Urinary bladder (tissue), 4 donors: ENCODE data around the gene CCDC149. TPM values are rescaled to one million over a fixed set of nuclear protein-coding genes. Genes with fewer than 3 reads are reported as not detected.

ENCODE experiments used
- DNase-seq: peaks from one replicate; pipeline ENCODE4 v3.0.0-alpha.2; 2015; ENCODE audit errors: extremely low spot score
- H3K27ac ChIP-seq: one replicate; pipeline ENCODE4 v1.5.1; 2013; ENCODE audit warnings: low read depth, mild to moderate bottlenecking, moderate library complexity
- H3K36me3 ChIP-seq: one replicate; pipeline ENCODE4 v1.6.1; 2013; ENCODE audit warnings: mild to moderate bottlenecking, moderate library complexity; ENCODE audit not compliant: insufficient read depth
- H3K4me1 ChIP-seq: one replicate; pipeline ENCODE4 v1.6.1; 2013; ENCODE audit warnings: mild to moderate bottlenecking, moderate library complexity; ENCODE audit not compliant: insufficient read depth
- H3K4me3 ChIP-seq: one replicate; pipeline ENCODE4 v1.5.1; 2013; ENCODE audit warnings: low read depth, low read length
- WGBS: extraction: QIAGEN DNeasy Blood & Tissue Kit; methylation state at CpG from one replicate; pipeline ENCODE4 v1.1.7; 2013; 5-methylcytosine and 5-hydroxymethylcytosine counted together
- polyA plus RNA-seq: library from polyadenylated mRNA; stranded (reverse); fragments of 200-250 nt; gene quantifications from one replicate; pipeline ENCODE4 v1.2.3, GENCODE V29; 2013
- total RNA-seq: library from RNA; depleted of rRNA; stranded (reverse); fragments of >200 nt; gene quantifications from one replicate; pipeline ENCODE4 v1.2.3, GENCODE V29; 2014
- donor health status: healthy with polysubstance abuse.
- donor health status: healthy.

CCDC149 gene
- total and polyA plus RNA-seq, 2 donors, result 10.1 to 17.4 TPM

DNA sequence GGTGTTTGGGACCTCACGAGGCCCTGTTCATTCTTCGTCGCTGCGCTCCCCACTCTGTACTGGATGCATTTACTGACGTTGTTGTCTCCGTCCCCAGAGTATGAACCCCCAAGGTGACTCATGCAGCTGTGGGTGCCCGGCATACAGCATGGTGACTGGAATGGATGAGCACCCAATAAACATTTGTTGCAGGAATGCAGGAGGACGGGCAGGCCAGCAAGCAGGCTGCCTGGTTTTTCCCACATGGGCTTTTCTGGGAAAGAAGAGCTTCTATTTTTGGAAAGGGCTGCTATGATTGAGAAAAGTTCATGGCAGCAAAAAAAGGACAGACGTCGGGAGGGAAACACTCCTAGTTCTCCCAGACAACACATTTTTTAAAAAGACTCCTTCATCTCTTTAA lies 118.4 kb downstream of the CCDC149 start:
- Histone ChIP-seq H3K4me3 (no peak overlapping the region), H3K27ac (no peak overlapping the region), H3K4me1 (no peaks in the 10 kb centered on the region), H3K36me3 (no peaks in the 10 kb centered on the region)
- no peak for DNase-seq
- WGBS, result 35% methylated on average over 10 of the region's 10 CpGs

DNA sequence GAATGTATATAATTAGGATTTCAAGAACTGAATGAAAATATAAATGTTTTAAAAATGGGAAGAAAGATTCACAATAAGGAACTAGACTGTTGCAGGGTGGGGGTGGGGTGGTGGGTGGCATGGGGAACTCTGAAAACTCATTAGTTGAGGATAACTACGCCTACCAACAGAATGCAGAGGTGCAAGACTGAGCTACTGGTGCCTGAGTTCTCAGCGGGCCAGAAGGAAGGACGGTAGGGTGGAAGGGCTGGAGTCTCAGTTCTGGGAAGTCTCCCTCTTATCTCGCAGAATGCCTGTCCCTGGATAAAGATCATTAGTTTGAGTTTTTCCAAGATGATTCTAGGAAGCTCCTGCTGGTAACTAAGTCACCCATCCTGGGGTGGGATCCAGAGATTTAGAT lies 118.8 kb downstream of the CCDC149 start:
- Histone ChIP-seq H3K36me3 (no peaks in the 10 kb centered on the region), H3K27ac (no peak overlapping the region), H3K4me1 (no peaks in the 10 kb centered on the region), H3K4me3 (no peak overlapping the region)
- DNase-seq, result no peak
- WGBS, result 57% methylated on average over 4 of the region's 4 CpGs

- DNase-seq, result no peak
- Histone ChIP-seq H3K27ac (no peak overlapping the region), H3K36me3 (no peaks in the 10 kb centered on the region), H3K4me3 (no peak overlapping the region), H3K4me1 (no peaks in the 10 kb centered on the region)
- WGBS, result 86% methylated on average over 8 of the region's 8 CpGs
Observed at GRCh38 chr4:24793219-24794005, 119.4 kb downstream of the CCDC149 start.

DNA sequence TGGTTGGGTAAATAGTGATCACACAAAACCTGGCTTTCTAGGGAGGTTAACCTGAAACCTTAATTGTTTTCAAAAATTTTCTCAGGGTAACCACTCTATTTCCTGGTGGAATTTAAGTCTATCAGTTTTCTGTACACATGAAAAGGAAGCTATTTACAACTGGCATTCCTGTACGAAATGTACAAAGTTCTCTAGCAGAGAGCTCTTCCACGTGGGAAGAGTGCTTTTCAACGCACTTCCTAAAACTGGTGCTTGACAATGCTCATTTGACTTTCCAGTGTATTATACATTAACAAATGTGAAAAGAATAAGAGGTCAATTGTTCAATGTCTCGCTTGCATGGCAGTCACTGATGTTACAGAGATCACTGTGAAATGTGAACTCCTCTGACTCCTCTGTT lies 120.3 kb downstream of the CCDC149 start:
- no peaks in the 10 kb centered on the region for H3K4me1 ChIP-seq
- no peak overlapping the region for H3K4me3 ChIP-seq
- H3K27ac ChIP-seq, result no peak overlapping the region
- 71% methylated on average over 4 of the region's 4 CpGs for WGBS
- no peak for DNase-seq
- no peaks in the 10 kb centered on the region for H3K36me3 ChIP-seq

GRCh38 chr4:24791043-24791442 lies 121.8 kb downstream of the CCDC149 start:
- Histone ChIP-seq H3K4me3 (no peak overlapping the region), H3K27ac (no peak overlapping the region), H3K4me1 (no peaks in the 10 kb centered on the region), H3K36me3 (no peaks in the 10 kb centered on the region)
- no peak for DNase-seq

DNA sequence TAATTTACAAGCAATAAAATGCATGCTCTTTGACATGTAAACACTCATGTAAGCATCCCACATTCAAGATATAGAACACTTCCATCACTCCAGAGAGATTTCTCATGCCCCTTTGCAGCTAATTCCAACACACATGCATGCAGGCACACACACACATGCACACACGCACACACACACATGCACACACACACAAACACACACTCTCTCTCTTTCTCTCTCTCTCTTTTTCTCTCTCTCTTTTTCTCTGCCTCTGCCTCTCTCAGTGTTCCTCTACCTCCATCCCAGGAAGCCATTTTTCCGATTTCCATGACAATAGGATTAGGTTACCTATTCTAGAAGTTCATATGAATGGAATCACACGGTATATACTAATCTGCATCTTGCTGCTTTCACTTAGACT lies 129.3 kb downstream of the CCDC149 start:
- H3K4me1 ChIP-seq, result no peaks in the 10 kb centered on the region
- no peak for DNase-seq
- H3K4me3 ChIP-seq, result no peak overlapping the region
- H3K36me3 ChIP-seq, result no peaks in the 10 kb centered on the region
- no peak overlapping the region for H3K27ac ChIP-seq
- 75% methylated on average over 3 of the region's 3 CpGs for WGBS

DNA sequence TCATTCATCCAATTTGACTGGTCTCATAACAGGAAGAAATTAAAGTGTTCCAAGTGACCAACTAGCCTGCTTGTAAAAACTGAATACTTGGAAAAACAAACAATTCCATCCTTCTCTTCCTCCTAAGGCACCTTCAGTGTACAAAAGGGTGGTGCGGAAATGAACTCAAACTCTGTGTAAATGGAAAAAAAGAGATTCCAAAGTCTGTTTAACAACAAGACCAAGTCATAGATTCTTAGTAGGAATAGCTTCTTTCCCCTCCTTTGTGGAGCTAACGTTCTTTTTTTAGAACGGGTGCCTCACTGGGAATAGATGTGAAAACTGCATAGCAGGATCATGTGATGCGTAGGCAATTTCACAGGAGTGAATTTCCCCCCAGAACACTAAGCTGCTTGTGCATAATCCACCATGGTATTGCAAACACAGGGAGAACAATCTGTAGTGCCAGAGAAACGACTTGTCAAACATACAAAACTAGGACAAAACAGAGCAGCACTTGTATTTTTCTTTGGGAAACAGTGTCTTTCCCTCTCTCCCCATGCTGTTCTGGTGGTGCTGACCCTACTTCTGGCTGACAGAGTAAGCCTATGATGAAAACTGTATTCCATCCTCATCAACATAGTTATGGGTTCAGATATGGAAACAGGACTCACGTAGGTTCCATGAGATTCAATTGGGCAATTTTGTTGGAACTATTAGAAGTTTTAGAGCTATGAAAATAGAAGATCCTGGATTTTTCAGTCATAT lies 130.7 kb downstream of the CCDC149 start:
- H3K4me3 ChIP-seq, result no peak overlapping the region
- WGBS, result 46% methylated on average over 6 of the region's 6 CpGs
- no peak for DNase-seq
- H3K27ac ChIP-seq, result no peak overlapping the region
- no peaks in the 10 kb centered on the region for H3K4me1 ChIP-seq
- H3K36me3 ChIP-seq, result no peaks in the 10 kb centered on the region

GRCh38 chr4:24780936-24781495 lies 131.8 kb downstream of the CCDC149 start:
- H3K4me3 ChIP-seq, result no peak overlapping the region
- H3K27ac ChIP-seq, result no peak overlapping the region
- H3K4me1 ChIP-seq, result no peaks in the 10 kb centered on the region
- no peaks in the 10 kb centered on the region for H3K36me3 ChIP-seq
- DNase-seq, result no peak
- WGBS, result 89% methylated on average over 2 of the region's 2 CpGs

DNA sequence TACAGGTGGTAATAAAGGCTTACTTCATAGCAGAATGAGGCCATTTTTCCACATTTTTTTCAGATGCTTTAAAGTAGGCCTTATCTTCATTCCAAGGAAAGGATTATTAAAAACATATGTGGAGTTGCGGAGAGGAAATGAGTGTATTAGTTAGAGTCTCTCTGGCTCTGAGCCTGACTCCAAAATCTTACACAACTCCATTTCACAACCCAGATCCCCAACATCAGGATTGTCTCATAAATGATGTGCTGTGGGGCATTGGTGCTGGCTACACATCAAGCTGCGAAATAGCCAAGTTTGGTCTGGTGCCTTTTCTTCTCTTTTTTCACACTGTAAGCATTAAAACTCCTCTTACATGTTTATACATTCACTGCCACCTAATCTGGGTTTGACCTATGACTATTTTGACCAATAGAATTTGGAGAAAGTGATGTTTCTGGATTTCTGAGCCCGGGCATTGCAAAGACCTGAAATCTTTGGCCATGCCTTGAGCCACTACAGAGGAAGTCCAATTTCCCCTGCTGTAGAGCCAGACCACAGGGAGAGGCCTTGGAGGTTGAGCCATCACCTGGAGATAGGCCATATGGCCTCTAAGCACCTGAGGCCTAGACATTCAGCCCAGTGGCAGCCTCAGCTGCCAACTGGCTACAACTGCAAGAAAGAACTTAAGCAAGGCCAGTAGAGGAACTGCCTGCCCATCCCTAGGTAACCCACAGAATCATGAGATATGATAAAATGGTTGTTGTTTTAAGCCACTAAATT lies 134.2 kb downstream of the CCDC149 start:
- no peak overlapping the region for H3K27ac ChIP-seq
- 48% methylated on average over 3 of the region's 3 CpGs for WGBS
- no peak overlapping the region for H3K4me3 ChIP-seq
- no peaks in the 10 kb centered on the region for H3K36me3 ChIP-seq
- peak; percentile 64 for DNase-seq
- H3K4me1 ChIP-seq, result no peaks in the 10 kb centered on the region

- H3K36me3 ChIP-seq, result no peaks in the 10 kb centered on the region
- no peak for DNase-seq
- H3K27ac ChIP-seq, result no peak overlapping the region
- no peak overlapping the region for H3K4me3 ChIP-seq
- no peaks in the 10 kb centered on the region for H3K4me1 ChIP-seq
- 51% methylated on average over 11 of the region's 11 CpGs for WGBS
Observed at GRCh38 chr4:24777536-24778463, 135.0 kb downstream of the CCDC149 start.

- no peaks in the 10 kb centered on the region for H3K36me3 ChIP-seq
- WGBS, result 87% methylated on average over 3 of the region's 3 CpGs
- H3K4me1 ChIP-seq, result no peaks in the 10 kb centered on the region
- DNase-seq, result no peak
- H3K27ac ChIP-seq, result no peak overlapping the region
- no peak overlapping the region for H3K4me3 ChIP-seq
Observed at GRCh38 chr4:24775750-24776149, 137.1 kb downstream of the CCDC149 start.

GRCh38 chr4:24775032-24775605 lies 137.7 kb downstream of the CCDC149 start:
- H3K4me3 ChIP-seq, result no peak overlapping the region
- DNase-seq, result no peak
- 82% methylated on average over 2 of the region's 2 CpGs for WGBS
- no peaks in the 10 kb centered on the region for H3K36me3 ChIP-seq
- no peak overlapping the region for H3K27ac ChIP-seq
- H3K4me1 ChIP-seq, result no peaks in the 10 kb centered on the region
